ENCODE data around the gene SMCO2.

- TF ChIP-seq ZFP3 (tag by site-specific recombination; IDR thresholded peaks at IDR 0.05; ENCODE audit: low read depth) (no peak), CTCF (tag by site-specific recombination; IDR thresholded peaks at IDR 0.05) (no peak), KLF10 (tag by site-specific recombination; IDR thresholded peaks at IDR 0.05) (no peak), ZNF121 (tag by site-specific recombination; IDR thresholded peaks at IDR 0.05) (no peak), TRIM28 (IDR thresholded peaks at IDR 0.05; ENCODE audit: borderline replicate concordance, low read length) (no peak), KLF16 (tag by site-specific recombination; IDR thresholded peaks at IDR 0.05) (no peak), ZNF658 (tag by site-specific recombination; IDR thresholded peaks at IDR 0.05) (no peak), ZBTB11 (tag by site-specific recombination; conservative IDR thresholded peaks at IDR 0.05; ENCODE audit: low read depth) (no peak), ZFP41 (tag by site-specific recombination; IDR thresholded peaks at IDR 0.05; ENCODE audit: borderline replicate concordance) (no peak)
- TF ChIP-seq, protein P1, sequence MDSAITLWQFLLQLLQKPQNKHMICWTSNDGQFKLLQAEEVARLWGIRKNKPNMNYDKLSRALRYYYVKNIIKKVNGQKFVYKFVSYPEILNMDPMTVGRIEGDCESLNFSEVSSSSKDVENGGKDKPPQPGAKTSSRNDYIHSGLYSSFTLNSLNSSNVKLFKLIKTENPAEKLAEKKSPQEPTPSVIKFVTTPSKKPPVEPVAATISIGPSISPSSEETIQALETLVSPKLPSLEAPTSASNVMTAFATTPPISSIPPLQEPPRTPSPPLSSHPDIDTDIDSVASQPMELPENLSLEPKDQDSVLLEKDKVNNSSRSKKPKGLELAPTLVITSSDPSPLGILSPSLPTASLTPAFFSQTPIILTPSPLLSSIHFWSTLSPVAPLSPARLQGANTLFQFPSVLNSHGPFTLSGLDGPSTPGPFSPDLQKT (IDR thresholded peaks at IDR 0.05; ENCODE audit: borderline replicate concordance, low read depth, low read length), result no peak
- TF ChIP-seq, protein P2, sequence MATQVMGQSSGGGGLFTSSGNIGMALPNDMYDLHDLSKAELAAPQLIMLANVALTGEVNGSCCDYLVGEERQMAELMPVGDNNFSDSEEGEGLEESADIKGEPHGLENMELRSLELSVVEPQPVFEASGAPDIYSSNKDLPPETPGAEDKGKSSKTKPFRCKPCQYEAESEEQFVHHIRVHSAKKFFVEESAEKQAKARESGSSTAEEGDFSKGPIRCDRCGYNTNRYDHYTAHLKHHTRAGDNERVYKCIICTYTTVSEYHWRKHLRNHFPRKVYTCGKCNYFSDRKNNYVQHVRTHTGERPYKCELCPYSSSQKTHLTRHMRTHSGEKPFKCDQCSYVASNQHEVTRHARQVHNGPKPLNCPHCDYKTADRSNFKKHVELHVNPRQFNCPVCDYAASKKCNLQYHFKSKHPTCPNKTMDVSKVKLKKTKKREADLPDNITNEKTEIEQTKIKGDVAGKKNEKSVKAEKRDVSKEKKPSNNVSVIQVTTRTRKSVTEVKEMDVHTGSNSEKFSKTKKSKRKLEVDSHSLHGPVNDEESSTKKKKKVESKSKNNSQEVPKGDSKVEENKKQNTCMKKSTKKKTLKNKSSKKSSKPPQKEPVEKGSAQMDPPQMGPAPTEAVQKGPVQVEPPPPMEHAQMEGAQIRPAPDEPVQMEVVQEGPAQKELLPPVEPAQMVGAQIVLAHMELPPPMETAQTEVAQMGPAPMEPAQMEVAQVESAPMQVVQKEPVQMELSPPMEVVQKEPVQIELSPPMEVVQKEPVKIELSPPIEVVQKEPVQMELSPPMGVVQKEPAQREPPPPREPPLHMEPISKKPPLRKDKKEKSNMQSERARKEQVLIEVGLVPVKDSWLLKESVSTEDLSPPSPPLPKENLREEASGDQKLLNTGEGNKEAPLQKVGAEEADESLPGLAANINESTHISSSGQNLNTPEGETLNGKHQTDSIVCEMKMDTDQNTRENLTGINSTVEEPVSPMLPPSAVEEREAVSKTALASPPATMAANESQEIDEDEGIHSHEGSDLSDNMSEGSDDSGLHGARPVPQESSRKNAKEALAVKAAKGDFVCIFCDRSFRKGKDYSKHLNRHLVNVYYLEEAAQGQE (tag by site-specific recombination; IDR thresholded peaks at IDR 0.05), result no peak
- TF ChIP-seq, protein P3, sequence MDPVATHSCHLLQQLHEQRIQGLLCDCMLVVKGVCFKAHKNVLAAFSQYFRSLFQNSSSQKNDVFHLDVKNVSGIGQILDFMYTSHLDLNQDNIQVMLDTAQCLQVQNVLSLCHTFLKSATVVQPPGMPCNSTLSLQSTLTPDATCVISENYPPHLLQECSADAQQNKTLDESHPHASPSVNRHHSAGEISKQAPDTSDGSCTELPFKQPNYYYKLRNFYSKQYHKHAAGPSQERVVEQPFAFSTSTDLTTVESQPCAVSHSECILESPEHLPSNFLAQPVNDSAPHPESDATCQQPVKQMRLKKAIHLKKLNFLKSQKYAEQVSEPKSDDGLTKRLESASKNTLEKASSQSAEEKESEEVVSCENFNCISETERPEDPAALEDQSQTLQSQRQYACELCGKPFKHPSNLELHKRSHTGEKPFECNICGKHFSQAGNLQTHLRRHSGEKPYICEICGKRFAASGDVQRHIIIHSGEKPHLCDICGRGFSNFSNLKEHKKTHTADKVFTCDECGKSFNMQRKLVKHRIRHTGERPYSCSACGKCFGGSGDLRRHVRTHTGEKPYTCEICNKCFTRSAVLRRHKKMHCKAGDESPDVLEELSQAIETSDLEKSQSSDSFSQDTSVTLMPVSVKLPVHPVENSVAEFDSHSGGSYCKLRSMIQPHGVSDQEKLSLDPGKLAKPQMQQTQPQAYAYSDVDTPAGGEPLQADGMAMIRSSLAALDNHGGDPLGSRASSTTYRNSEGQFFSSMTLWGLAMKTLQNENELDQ (tag by site-specific recombination; IDR thresholded peaks at IDR 0.05; ENCODE audit: low read depth), result no peak
- TF ChIP-seq, protein P4, sequence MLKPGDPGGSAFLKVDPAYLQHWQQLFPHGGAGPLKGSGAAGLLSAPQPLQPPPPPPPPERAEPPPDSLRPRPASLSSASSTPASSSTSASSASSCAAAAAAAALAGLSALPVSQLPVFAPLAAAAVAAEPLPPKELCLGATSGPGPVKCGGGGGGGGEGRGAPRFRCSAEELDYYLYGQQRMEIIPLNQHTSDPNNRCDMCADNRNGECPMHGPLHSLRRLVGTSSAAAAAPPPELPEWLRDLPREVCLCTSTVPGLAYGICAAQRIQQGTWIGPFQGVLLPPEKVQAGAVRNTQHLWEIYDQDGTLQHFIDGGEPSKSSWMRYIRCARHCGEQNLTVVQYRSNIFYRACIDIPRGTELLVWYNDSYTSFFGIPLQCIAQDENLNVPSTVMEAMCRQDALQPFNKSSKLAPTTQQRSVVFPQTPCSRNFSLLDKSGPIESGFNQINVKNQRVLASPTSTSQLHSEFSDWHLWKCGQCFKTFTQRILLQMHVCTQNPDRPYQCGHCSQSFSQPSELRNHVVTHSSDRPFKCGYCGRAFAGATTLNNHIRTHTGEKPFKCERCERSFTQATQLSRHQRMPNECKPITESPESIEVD (tag by site-specific recombination; IDR thresholded peaks at IDR 0.05), result no peak
Observed at GRCh38 chr12:27511031-27511722, 64.6 kb downstream of the SMCO2 start.

Measured in HEK293 (cell line).